ENCODE measurements around the gene NOS1. TPM values are rescaled to one million over a fixed set of nuclear protein-coding genes. Genes with fewer than 3 reads are reported as not detected.
A peak's percentile ranks its signal among the peaks of the same experiment; 100 is the strongest.

Gene NOS1
- total RNA-seq, 1 donor from 2014 or later, result 0.26 TPM

DNA sequence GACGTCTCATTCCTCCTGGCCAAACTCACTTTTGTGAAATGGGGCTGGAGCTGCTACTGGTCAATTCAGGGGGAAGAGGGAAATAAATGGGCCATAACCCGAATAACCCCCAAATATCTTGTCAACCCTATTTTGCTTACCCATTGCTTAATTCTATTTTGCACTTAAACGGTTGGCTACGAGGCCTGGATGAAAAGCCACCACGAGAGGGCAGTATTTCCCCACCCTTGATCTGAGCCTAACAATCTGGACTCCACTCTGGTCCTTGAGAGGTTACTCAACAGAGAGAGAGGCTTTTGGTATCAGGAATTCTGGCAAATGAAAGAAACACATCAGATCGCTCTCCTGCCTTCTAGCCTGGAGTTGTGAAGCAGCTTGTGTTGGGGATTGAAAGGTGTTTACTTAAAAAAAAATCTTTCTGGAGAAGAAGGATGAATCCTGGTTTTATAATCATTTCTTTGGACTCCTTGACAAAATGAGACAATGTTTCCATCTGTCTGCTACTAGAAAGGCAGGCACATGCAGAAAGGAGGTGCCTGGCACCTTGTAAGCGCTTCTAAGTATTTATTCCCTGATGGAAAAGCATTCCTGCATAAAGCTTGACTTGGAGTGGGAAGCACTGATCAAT is 148.7 kb downstream of the NOS1 start:
- Histone ChIP-seq H3K4me3 (ENCODE audit: low read depth, low read length) (no peak overlapping the region), H3K27me3 (ENCODE audit: control insufficient read depth, insufficient read depth, low read length) (no peaks in the 10 kb centered on the region), H3K36me3 (ENCODE audit: control insufficient read depth, insufficient read depth, low read length) (no peaks in the 10 kb centered on the region)
- DNase-seq (ENCODE audit: low read depth) (peak; percentile 61), FAIRE-seq (peak; percentile 70)
- TF ChIP-seq, protein P1, sequence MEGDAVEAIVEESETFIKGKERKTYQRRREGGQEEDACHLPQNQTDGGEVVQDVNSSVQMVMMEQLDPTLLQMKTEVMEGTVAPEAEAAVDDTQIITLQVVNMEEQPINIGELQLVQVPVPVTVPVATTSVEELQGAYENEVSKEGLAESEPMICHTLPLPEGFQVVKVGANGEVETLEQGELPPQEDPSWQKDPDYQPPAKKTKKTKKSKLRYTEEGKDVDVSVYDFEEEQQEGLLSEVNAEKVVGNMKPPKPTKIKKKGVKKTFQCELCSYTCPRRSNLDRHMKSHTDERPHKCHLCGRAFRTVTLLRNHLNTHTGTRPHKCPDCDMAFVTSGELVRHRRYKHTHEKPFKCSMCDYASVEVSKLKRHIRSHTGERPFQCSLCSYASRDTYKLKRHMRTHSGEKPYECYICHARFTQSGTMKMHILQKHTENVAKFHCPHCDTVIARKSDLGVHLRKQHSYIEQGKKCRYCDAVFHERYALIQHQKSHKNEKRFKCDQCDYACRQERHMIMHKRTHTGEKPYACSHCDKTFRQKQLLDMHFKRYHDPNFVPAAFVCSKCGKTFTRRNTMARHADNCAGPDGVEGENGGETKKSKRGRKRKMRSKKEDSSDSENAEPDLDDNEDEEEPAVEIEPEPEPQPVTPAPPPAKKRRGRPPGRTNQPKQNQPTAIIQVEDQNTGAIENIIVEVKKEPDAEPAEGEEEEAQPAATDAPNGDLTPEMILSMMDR (IDR thresholded peaks at IDR 0.05; ENCODE audit: insufficient read depth, low read length, severe bottlenecking), result peak; percentile 83

DNA sequence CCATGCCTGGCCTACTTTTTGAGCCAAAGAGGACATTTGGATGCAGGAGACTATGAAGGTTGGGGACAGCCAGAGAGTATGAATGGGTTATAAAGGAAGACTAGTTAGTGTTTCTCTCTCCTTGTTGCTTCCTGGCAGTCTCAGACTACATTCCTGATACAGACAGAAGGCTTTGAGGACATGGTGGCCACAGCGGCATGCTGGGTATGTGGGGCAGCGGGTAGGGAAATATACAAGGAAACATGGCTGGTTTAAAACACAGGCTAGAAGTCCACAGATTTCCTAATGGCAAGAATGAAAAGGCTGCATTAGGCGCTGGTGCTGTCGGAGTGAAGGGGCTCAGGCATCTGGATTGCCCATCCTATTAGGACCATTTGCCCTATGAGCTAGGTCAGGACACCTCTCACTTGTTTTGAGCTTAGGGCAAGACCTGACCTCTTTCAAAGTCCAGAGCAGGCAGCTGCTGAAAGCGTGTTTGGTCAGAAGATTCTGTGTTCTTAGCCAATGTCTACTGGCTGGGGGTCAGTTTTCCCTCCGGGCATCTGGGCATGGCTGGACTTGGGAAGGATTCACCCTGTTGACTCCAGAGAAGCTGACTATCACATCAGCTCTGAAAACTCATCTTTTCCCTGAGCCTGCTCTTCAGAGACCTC is 151.0 kb downstream of the NOS1 start:
- TF ChIP-seq, protein P1 (IDR thresholded peaks at IDR 0.05; ENCODE audit: insufficient read depth, low read length, severe bottlenecking), result no peak
- H3K4me3 ChIP-seq (ENCODE audit: low read depth, low read length), result no peak overlapping the region
- DNase-seq (ENCODE audit: low read depth) (no peak), FAIRE-seq (no peak)
- no peaks in the 10 kb centered on the region for H3K36me3 ChIP-seq (ENCODE audit: control insufficient read depth, insufficient read depth, low read length)
- no peaks in the 10 kb centered on the region for H3K27me3 ChIP-seq (ENCODE audit: control insufficient read depth, insufficient read depth, low read length)

DNA sequence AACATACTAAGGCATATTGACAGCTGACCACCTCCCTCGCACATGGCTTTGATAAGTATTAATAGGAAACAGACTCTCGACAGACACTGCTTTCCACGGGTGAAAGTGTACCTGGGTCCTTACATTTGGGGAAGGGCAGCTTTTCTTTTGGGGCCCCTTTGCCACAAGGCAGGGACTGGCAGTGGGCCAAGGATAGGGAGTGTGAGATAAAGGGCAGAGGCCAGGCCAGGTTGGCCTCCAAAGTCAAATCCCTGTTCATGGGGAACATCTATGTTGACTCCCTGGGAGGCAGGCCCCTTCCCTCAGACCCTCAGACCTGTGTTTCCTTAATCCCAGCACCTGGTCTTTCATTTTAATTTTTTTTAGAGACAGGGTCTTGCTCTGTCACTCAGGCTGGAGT is 151.8 kb downstream of the NOS1 start:
- Histone ChIP-seq H3K36me3 (ENCODE audit: control insufficient read depth, insufficient read depth, low read length) (no peaks in the 10 kb centered on the region), H3K4me3 (ENCODE audit: low read depth, low read length) (no peak overlapping the region), H3K27me3 (ENCODE audit: control insufficient read depth, insufficient read depth, low read length) (no peaks in the 10 kb centered on the region)
- TF ChIP-seq, protein P1 (IDR thresholded peaks at IDR 0.05; ENCODE audit: insufficient read depth, low read length, severe bottlenecking), result no peak
- no peak for DNase-seq (ENCODE audit: low read depth)
- no peak for FAIRE-seq

DNA sequence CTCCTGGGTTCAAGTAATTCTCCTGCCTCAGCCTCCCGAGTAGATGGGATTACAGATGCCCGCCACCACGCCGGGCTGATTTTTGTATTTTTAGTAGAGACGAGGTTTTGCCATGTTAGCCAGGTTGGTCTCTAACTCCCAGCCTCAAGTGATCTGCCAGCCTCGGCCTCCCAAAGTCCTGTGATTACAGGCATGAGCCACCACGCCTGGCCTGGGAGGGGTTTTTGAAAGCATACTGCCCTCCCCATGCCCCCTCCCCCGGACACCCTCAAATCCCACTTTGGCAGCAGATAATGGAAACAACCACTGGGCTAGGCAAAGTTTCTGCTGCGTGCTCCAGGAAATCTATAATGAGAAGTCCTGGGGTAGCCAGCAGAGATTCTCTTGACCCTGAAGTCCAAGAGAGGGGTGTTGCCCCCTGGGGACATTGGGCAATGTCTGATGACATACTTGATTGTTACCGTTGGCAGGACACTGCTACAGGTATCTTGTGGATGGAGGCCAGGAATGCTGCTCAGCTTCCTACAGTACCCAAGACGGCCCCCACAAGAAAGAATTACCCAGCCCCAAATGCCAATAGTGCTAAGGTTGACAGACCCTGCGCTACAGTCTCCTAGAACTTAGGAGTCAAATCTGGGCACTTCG is 152.5 kb downstream of the NOS1 start:
- Histone ChIP-seq H3K36me3 (ENCODE audit: control insufficient read depth, insufficient read depth, low read length) (no peaks in the 10 kb centered on the region), H3K4me3 (ENCODE audit: low read depth, low read length) (no peak overlapping the region), H3K27me3 (ENCODE audit: control insufficient read depth, insufficient read depth, low read length) (no peaks in the 10 kb centered on the region)
- no peak for FAIRE-seq
- DNase-seq (ENCODE audit: low read depth), result no peak
- TF ChIP-seq, protein P1 (IDR thresholded peaks at IDR 0.05; ENCODE audit: insufficient read depth, low read length, severe bottlenecking), result no peak

DNA sequence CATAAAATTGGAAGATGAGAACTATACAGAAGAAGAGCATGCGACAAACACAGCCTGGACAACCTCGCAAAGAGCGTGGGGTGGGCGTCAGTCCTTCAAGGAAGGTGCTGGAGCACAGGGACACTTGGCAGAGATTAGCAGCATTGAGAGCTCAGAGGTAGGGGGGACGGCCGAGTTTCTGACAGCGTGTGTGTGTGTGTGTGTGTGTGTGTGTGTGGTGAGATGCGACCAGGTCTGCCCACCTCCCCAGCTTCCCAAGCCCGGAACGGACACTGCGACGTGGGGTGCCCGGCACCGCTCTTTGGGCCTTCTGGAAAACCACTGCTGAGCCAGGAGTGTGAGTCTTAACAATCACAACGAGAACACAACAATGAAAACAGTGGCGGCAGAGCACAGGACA is 153.2 kb downstream of the NOS1 start:
- H3K27me3 ChIP-seq (ENCODE audit: control insufficient read depth, insufficient read depth, low read length), result no peaks in the 10 kb centered on the region
- TF ChIP-seq, protein P1 (IDR thresholded peaks at IDR 0.05; ENCODE audit: insufficient read depth, low read length, severe bottlenecking), result no peak
- no peaks in the 10 kb centered on the region for H3K36me3 ChIP-seq (ENCODE audit: control insufficient read depth, insufficient read depth, low read length)
- DNase-seq (ENCODE audit: low read depth), result no peak
- FAIRE-seq, result no peak
- no peak overlapping the region for H3K4me3 ChIP-seq (ENCODE audit: low read depth, low read length)
